SK-N-SH treated with all-trans-retinoic acid at 6 μM for 48 hours (cell line): ENCODE data around the gene IGSF5.

ENCODE experiments used
- ATAC-seq: fragments of 200-7000 bp; cut with Tn5 transposase; 3 replicates; pipeline ENCODE4 v1.9.1; 2020; ENCODE audit warnings: mild to moderate bottlenecking, moderate library complexity
- ARNTL ChIP-seq: fragments of 450-650 bp; formaldehyde crosslinking; IDR thresholded peaks from 2 replicates; pipeline ENCODE4 v1.5.0; 2020; ENCODE audit warnings: low read depth, mild to moderate bottlenecking, moderate library complexity, borderline replicate concordance
- BACH2 ChIP-seq: fragments of 250-450 bp; sonication (Bioruptor Pico); IDR thresholded peaks from 2 replicates; pipeline ENCODE4 v1.9.0; 2021; ENCODE audit warnings: mild to moderate bottlenecking, borderline replicate concordance
- CREB5 ChIP-seq: fragments of 250-450 bp; sonication (Bioruptor Pico); IDR thresholded peaks from 2 replicates; pipeline ENCODE4 v1.5.1; 2020; ENCODE audit warnings: low read depth, mild to moderate bottlenecking, moderate library complexity
- CSDC2 ChIP-seq: fragments of 250-450 bp; sonication (Bioruptor Pico); IDR thresholded peaks from 2 replicates; pipeline ENCODE4 v1.5.0; 2020; ENCODE audit warnings: mild to moderate bottlenecking, moderate library complexity
- CSRNP3 ChIP-seq: fragments of 250-450 bp; sonication (Bioruptor Pico); IDR thresholded peaks from 2 replicates; pipeline ENCODE4 v1.5.1; 2021; ENCODE audit warnings: mild to moderate bottlenecking, moderate library complexity
- ESRRG ChIP-seq: fragments of 250-450 bp; sonication (Bioruptor Pico); IDR thresholded peaks from 2 replicates; pipeline ENCODE4 v1.6.1; 2021; ENCODE audit warnings: mild to moderate bottlenecking
- GLIS3 ChIP-seq: fragments of 250-450 bp; sonication (Bioruptor Pico); IDR thresholded peaks from 2 replicates; pipeline ENCODE4 v1.5.0; 2020; ENCODE audit warnings: mild to moderate bottlenecking, moderate library complexity
- ISL1 ChIP-seq: fragments of 250-450 bp; sonication (Bioruptor Pico); IDR thresholded peaks from 2 replicates; pipeline ENCODE4 v2.1.2; 2022; ENCODE audit warnings: mild to moderate bottlenecking, moderate library complexity
- OSR1 ChIP-seq: fragments of 250-450 bp; sonication (Bioruptor Pico); IDR thresholded peaks from 2 replicates; pipeline ENCODE4 v1.8.0; 2022; ENCODE audit warnings: moderate library complexity, mild to moderate bottlenecking, inconsistent platforms
- PATZ1 ChIP-seq: fragments of 250-450 bp; sonication (Bioruptor Pico); IDR thresholded peaks from 2 replicates; pipeline ENCODE4 v1.8.0; 2020; ENCODE audit warnings: mild to moderate bottlenecking, moderate library complexity, borderline replicate concordance
- POU6F1 ChIP-seq: fragments of 250-450 bp; sonication (Bioruptor Pico); IDR thresholded peaks from 2 replicates; pipeline ENCODE4 v1.8.0; 2021; ENCODE audit warnings: low read depth, mild to moderate bottlenecking, moderate library complexity, borderline replicate concordance
- PPARA ChIP-seq: fragments of 250-450 bp; sonication (Bioruptor Pico); IDR thresholded peaks from 2 replicates; pipeline ENCODE4 v1.5.0; 2020; ENCODE audit warnings: mild to moderate bottlenecking, borderline replicate concordance
- RARB ChIP-seq: fragments of 250-450 bp; sonication (Bioruptor Pico); IDR thresholded peaks from 2 replicates; pipeline ENCODE4 v1.8.0; 2021; ENCODE audit warnings: mild to moderate bottlenecking, moderate library complexity
- SNAI2 ChIP-seq: fragments of 250-450 bp; sonication (Bioruptor Pico); IDR thresholded peaks from 2 replicates; pipeline ENCODE4 v1.5.0; 2020; ENCODE audit warnings: mild to moderate bottlenecking, moderate library complexity
- TCF4 ChIP-seq: fragments of 250-450 bp; sonication (Bioruptor Pico); IDR thresholded peaks from 2 replicates; pipeline ENCODE4 v1.8.0; 2021; ENCODE audit warnings: mild to moderate bottlenecking, moderate library complexity, borderline replicate concordance
- TOX ChIP-seq: fragments of 250-450 bp; sonication (Bioruptor Pico); IDR thresholded peaks from 2 replicates; pipeline ENCODE4 v1.8.0; 2021; ENCODE audit warnings: mild to moderate bottlenecking, moderate library complexity, borderline replicate concordance
- ZC3H10 ChIP-seq: fragments of 250-450 bp; sonication (Bioruptor Pico); IDR thresholded peaks from 2 replicates; pipeline ENCODE4 v1.5.1; 2021; ENCODE audit warnings: mild to moderate bottlenecking, moderate library complexity
- ZFP30 ChIP-seq: fragments of 450-650 bp; formaldehyde crosslinking; IDR thresholded peaks from 2 replicates; pipeline ENCODE4 v1.5.0; 2022; ENCODE audit warnings: mild to moderate bottlenecking, moderate library complexity
- ZNF565 ChIP-seq: fragments of 450-650 bp; formaldehyde crosslinking; conservative IDR thresholded peaks from 2 replicates; pipeline ENCODE4 v1.5.0; 2020; ENCODE audit warnings: low read depth, mild to moderate bottlenecking, moderate library complexity
- ZNF70 ChIP-seq: fragments of 450-650 bp; formaldehyde crosslinking; IDR thresholded peaks from 2 replicates; pipeline ENCODE4 v1.5.0; 2020; ENCODE audit warnings: mild to moderate bottlenecking, moderate library complexity
- ZNF8 ChIP-seq: fragments of 450-650 bp; formaldehyde crosslinking; IDR thresholded peaks from 2 replicates; pipeline ENCODE4 v1.5.0; 2020; ENCODE audit warnings: mild to moderate bottlenecking, moderate library complexity
- TF ChIP-seq, protein P1 (sequence below): fragments of 250-450 bp; sonication (Bioruptor Pico); IDR thresholded peaks from 2 replicates; pipeline ENCODE4 v1.5.0; 2020; ENCODE audit warnings: mild to moderate bottlenecking, moderate library complexity

Gene IGSF5

DNA sequence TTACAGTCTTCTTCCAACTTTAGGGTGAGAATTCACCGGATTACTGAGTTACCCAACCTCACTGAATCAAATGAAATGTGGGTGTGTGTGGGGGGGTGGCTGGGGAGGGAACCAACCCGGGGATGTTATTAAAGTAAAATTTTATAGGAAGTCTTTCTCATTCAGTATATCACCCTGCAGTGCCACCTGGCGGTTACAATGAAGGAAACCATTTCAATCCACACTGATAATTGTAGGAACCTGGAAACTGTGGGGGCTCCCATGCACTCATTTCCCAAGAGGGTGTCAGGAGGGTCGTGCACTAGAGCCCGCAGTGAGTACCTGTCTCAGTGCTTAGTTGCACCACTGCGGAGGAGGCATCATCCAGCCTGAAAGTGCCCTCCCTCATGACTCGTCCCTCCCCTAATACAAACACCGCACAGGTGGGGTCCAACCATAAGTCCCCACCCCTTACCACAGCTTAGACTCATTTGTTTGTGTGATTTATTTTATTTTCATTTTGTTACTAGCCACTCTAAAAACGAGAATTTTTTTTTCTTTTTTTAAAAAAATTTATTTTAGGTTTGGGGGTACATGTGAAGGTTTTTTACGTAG lies 29.1 kb upstream of the IGSF5 start:
- peak; percentile 75 for ATAC-seq

GRCh38 chr21:39720126-39720778 lies 24.7 kb upstream of the IGSF5 start:
- TF ChIP-seq ISL1 (CRISPR knock-in tag) = no peak
- TF ChIP-seq CSRNP3 (CRISPR knock-in tag) = no peak
- TF ChIP-seq ARNTL = no peak
- no peak for TF ChIP-seq CSDC2 (CRISPR knock-in tag)
- no peak for TF ChIP-seq PATZ1 (CRISPR knock-in tag)
- TF ChIP-seq TOX (CRISPR knock-in tag) = no peak
- no peak for TF ChIP-seq TCF4 (CRISPR knock-in tag)
- no peak for TF ChIP-seq ZC3H10
- no peak for TF ChIP-seq OSR1 (CRISPR knock-in tag)
- TF ChIP-seq ZNF70 (CRISPR knock-in tag) = no peak
- TF ChIP-seq ZFP30 (CRISPR knock-in tag) = no peak
- TF ChIP-seq, all 23 proteins: peak for 0
- ATAC-seq = peak; percentile 41; the same call in 1 of the 3 replicates

More for the DNA sequence above, 29.1 kb upstream of the IGSF5 start:
- TF ChIP-seq ZNF8 (CRISPR knock-in tag) (no peak), ZC3H10 (no peak), OSR1 (CRISPR knock-in tag) (no peak), POU6F1 (no peak), CREB5 (no peak), ESRRG (no peak), PPARA (CRISPR knock-in tag) (no peak), TCF4 (CRISPR knock-in tag) (no peak), ZNF565 (no peak), CSDC2 (CRISPR knock-in tag) (no peak)

GRCh38 chr21:39721885-39722284 lies 23.1 kb upstream of the IGSF5 start:
- no peak for ATAC-seq
- TF ChIP-seq POU6F1 = no peak
- no peak for TF ChIP-seq CSRNP3 (CRISPR knock-in tag)
- TF ChIP-seq CSDC2 (CRISPR knock-in tag) = no peak
- TF ChIP-seq TCF4 (CRISPR knock-in tag) = no peak
- no peak for TF ChIP-seq GLIS3 (CRISPR knock-in tag)
- TF ChIP-seq BACH2 (CRISPR knock-in tag) = no peak
- no peak for TF ChIP-seq ESRRG
- TF ChIP-seq PATZ1 (CRISPR knock-in tag) = no peak
- no peak for TF ChIP-seq ZFP30 (CRISPR knock-in tag)
- TF ChIP-seq, protein P1, sequence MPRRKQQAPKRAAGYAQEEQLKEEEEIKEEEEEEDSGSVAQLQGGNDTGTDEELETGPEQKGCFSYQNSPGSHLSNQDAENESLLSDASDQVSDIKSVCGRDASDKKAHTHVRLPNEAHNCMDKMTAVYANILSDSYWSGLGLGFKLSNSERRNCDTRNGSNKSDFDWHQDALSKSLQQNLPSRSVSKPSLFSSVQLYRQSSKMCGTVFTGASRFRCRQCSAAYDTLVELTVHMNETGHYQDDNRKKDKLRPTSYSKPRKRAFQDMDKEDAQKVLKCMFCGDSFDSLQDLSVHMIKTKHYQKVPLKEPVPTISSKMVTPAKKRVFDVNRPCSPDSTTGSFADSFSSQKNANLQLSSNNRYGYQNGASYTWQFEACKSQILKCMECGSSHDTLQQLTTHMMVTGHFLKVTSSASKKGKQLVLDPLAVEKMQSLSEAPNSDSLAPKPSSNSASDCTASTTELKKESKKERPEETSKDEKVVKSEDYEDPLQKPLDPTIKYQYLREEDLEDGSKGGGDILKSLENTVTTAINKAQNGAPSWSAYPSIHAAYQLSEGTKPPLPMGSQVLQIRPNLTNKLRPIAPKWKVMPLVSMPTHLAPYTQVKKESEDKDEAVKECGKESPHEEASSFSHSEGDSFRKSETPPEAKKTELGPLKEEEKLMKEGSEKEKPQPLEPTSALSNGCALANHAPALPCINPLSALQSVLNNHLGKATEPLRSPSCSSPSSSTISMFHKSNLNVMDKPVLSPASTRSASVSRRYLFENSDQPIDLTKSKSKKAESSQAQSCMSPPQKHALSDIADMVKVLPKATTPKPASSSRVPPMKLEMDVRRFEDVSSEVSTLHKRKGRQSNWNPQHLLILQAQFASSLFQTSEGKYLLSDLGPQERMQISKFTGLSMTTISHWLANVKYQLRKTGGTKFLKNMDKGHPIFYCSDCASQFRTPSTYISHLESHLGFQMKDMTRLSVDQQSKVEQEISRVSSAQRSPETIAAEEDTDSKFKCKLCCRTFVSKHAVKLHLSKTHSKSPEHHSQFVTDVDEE = no peak
- TF ChIP-seq ISL1 (CRISPR knock-in tag) = no peak
- TF ChIP-seq RARB (CRISPR knock-in tag) = no peak
- TF ChIP-seq SNAI2 (CRISPR knock-in tag) = no peak
- TF ChIP-seq TOX (CRISPR knock-in tag) = no peak
